Measurements from ENCODE around the gene FRMD5. TPM values are rescaled to one million over a fixed set of nuclear protein-coding genes. Genes with fewer than 3 reads are reported as not detected.
A peak's percentile ranks its signal among the peaks of the same experiment; 100 is the strongest.
"Not testable (repeated sequence)": the region's sequence is repeated elsewhere in the genome, so short reads cannot be mapped to it uniquely, and the experiment has no call there.

The FRMD5 gene
- total RNA-seq, 1 donor from 2014 or later = 0.12 TPM

DNA sequence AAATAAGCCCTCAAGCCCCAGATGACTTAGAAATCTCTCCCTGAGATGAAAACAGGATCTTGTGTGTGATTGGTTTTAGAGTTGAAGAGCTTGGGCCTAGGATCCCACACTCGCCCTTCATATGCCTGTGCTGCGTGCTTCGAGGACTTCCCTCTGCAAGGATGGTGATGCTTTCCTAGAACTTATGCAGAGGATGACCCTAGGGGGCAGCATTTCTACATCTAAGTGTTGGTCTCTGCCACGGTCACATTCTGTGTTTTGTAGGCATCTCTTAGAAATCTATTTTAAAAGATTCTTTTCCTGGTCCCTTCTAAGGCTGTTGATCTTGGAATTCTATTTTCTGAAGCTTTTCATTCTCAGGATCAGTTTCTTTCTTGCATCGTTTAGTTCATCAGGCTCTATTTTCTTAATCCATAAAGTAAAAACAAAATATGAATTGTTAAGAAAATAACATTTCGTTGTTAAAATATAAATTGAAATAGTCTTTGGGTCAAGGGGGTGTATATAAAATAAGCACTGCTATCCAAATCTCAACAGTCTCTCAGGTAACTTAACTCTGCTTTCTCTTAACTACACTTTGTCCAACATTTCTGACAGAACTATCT lies 322.6 kb downstream of the FRMD5 start:
- TF ChIP-seq, protein P1, sequence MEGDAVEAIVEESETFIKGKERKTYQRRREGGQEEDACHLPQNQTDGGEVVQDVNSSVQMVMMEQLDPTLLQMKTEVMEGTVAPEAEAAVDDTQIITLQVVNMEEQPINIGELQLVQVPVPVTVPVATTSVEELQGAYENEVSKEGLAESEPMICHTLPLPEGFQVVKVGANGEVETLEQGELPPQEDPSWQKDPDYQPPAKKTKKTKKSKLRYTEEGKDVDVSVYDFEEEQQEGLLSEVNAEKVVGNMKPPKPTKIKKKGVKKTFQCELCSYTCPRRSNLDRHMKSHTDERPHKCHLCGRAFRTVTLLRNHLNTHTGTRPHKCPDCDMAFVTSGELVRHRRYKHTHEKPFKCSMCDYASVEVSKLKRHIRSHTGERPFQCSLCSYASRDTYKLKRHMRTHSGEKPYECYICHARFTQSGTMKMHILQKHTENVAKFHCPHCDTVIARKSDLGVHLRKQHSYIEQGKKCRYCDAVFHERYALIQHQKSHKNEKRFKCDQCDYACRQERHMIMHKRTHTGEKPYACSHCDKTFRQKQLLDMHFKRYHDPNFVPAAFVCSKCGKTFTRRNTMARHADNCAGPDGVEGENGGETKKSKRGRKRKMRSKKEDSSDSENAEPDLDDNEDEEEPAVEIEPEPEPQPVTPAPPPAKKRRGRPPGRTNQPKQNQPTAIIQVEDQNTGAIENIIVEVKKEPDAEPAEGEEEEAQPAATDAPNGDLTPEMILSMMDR (IDR thresholded peaks at IDR 0.05) = peak; percentile 44
- Histone ChIP-seq H3K27ac (no peak overlapping the region), H3K9me3 (no peaks in the 10 kb centered on the region), H3K4me3 (no peak overlapping the region), H3K36me3 (no peaks in the 10 kb centered on the region), H3K4me1 (no peaks in the 10 kb centered on the region), H3K27me3 (ENCODE audit: low read depth) (no peaks in the 10 kb centered on the region)
- no peak for DNase-seq
- intact Hi-C loops (cut with DNase I) = no loop called here
- ATAC-seq = no peak

GRCh38 chr15:43871835-43872234 lies 323.2 kb downstream of the FRMD5 start:
- Histone ChIP-seq H3K9me3 (no peaks in the 10 kb centered on the region), H3K27me3 (ENCODE audit: low read depth) (no peaks in the 10 kb centered on the region), H3K4me1 (no peaks in the 10 kb centered on the region), H3K4me3 (no peak overlapping the region), H3K27ac (no peak overlapping the region), H3K36me3 (peaks cover under 1% of the 10 kb centered on the region)
- no peak for ATAC-seq
- DNase-seq = no peak
- TF ChIP-seq, protein P1 (IDR thresholded peaks at IDR 0.05) = no peak
- intact Hi-C loops (cut with DNase I) = no loop called here

GRCh38 chr15:43868406-43868805 lies 326.7 kb downstream of the FRMD5 start:
- H3K4me3 ChIP-seq = no peak overlapping the region
- H3K27ac ChIP-seq = no peak overlapping the region
- ATAC-seq (no peak), DNase-seq (no peak)
- intact Hi-C loops (cut with DNase I) = no loop called here
- H3K4me1 ChIP-seq = no peaks in the 10 kb centered on the region
- no peaks in the 10 kb centered on the region for H3K9me3 ChIP-seq
- H3K27me3 ChIP-seq (ENCODE audit: low read depth) = no peaks in the 10 kb centered on the region
- TF ChIP-seq, protein P1 (IDR thresholded peaks at IDR 0.05) = no peak
- peaks cover 16% of the 10 kb centered on the region for H3K36me3 ChIP-seq

DNA sequence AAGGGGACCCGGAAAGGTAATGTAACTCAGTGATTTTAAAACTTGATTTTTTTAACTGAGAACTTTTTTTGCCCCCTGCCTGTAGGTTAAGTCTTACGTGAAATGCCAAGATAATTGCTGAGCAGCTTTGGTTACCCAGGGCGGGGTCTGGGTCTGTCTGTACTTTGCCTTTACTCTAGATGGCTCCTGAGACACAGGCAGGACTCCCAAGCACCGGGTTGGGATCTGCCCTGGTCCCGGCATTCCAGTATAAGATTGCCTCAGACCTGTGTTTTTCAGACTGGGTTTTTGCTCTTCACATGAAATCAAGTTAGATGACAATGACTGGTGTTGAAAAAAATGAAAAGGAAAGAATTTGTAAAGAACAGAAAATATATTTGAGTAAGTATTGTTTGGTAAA lies 328.0 kb downstream of the FRMD5 start:
- H3K27ac ChIP-seq = no peak overlapping the region
- intact Hi-C loops (cut with DNase I) = no loop called here
- H3K4me1 ChIP-seq = no peaks in the 10 kb centered on the region
- DNase-seq (no peak), ATAC-seq (no peak)
- TF ChIP-seq, protein P1 (IDR thresholded peaks at IDR 0.05) = no peak
- no peaks in the 10 kb centered on the region for H3K9me3 ChIP-seq
- H3K4me3 ChIP-seq = no peak overlapping the region
- no peaks in the 10 kb centered on the region for H3K27me3 ChIP-seq (ENCODE audit: low read depth)
- peaks cover 17% of the 10 kb centered on the region for H3K36me3 ChIP-seq

DNA sequence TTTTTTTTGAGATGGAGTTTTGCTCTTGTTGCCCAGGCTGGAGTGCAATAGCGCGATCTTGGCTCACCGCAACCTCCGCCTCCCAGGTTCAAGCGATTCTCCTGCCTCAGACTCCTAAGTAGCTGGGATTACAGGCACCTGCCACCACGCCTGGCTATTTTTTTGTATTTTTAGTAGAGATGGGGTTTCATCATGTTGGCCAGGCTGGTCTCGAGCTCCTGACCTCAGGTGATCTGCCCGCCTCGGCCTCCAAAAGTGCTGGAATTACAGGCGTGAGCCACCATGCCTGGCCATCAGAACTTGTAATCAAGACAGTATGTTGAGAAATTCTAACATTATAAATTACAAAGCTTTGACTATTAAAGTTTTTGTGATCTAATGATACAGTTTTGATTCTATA lies 328.4 kb downstream of the FRMD5 start:
- peaks cover 21% of the 10 kb centered on the region for H3K36me3 ChIP-seq
- ATAC-seq; intact Hi-C loops (cut with DNase I); H3K4me3 ChIP-seq; DNase-seq; H3K4me1 ChIP-seq; H3K27me3 ChIP-seq (ENCODE audit: low read depth); H3K27ac ChIP-seq; H3K9me3 ChIP-seq: not testable (repeated sequence)

GRCh38 chr15:43859546-43859945 lies 335.5 kb downstream of the FRMD5 start:
- intact Hi-C loops (cut with DNase I) = no loop called here
- DNase-seq = no peak

More at GRCh38 chr15:43859546-43859945, 335.5 kb downstream of the FRMD5 start:
- Histone ChIP-seq H3K27ac (no peak overlapping the region), H3K9me3 (no peaks in the 10 kb centered on the region), H3K27me3 (ENCODE audit: low read depth) (no peaks in the 10 kb centered on the region), H3K4me3 (no peak overlapping the region), H3K36me3 (peaks cover 44% of the 10 kb centered on the region), H3K4me1 (no peaks in the 10 kb centered on the region)
- TF ChIP-seq, protein P1 (IDR thresholded peaks at IDR 0.05) = no peak
- no peak for ATAC-seq

All from lower lobe of right lung (tissue), 2 donors.